H1 (cell line): ENCODE data around the gene ARID1B. TPM values are rescaled to one million over a fixed set of nuclear protein-coding genes. Genes with fewer than 3 reads are reported as not detected.

ENCODE experiments used
- CTCF ChIA-PET: fragments of 300-600 bp; sonication (Branson Sonifier 250); formaldehyde crosslinking; loops from one replicate; lab custom pipeline; 2021; ENCODE audit not compliant: partially characterized antibody; lab: Charles Lee
- POLR2A ChIA-PET: fragments of 300-600 bp; sonication (Branson Sonifier 250); formaldehyde crosslinking; loops from one replicate; lab custom pipeline; 2021; ENCODE audit warnings: inconsistent platforms; ENCODE audit not compliant: partially characterized antibody; lab: Charles Lee
- DNase-seq, 2 experiments: peaks; one replicate each; pipeline versions ENCODE4 v3.0.0 to v3.0.0-alpha.2; 2010 to 2022; ENCODE audit warnings: low spot score in 2 of 2, low read depth in 1 of 2, mixed read lengths in 1 of 2
- FAIRE-seq: peaks from 2 replicates; lab custom pipeline; 2011; peaks lifted over from hg19 to GRCh38; lab: Jason Lieb, UNC
- H2AFZ ChIP-seq: 2 replicates; pipeline ENCODE4 v1.8.1; 2012; ENCODE audit warnings: low read length, inconsistent platforms
- H2AK5ac ChIP-seq: 2 replicates; pipeline ENCODE4 v1.6.1; 2013; ENCODE audit warnings: low read depth, low read length
- H2BK120ac ChIP-seq: replicated peaks from 2 replicates; pipeline ENCODE3; 2013; ENCODE audit warnings: low read depth, low read length, inconsistent platforms
- H2BK12ac ChIP-seq: 2 replicates; pipeline ENCODE4 v1.6.1; 2013; ENCODE audit warnings: low read depth, low read length
- H2BK15ac ChIP-seq: 2 replicates; pipeline ENCODE4 v1.6.1; 2013; ENCODE audit warnings: low read length
- H2BK20ac ChIP-seq: 2 replicates; pipeline ENCODE4 v1.6.1; 2013; ENCODE audit warnings: low read length
- H2BK5ac ChIP-seq: 2 replicates; pipeline ENCODE4 v1.6.1; 2013; ENCODE audit warnings: low read depth, low read length
- H3K14ac ChIP-seq: 2 replicates; pipeline ENCODE4 v1.6.1; 2013; ENCODE audit warnings: inconsistent platforms; ENCODE audit not compliant: insufficient read length
- H3K18ac ChIP-seq: 2 replicates; pipeline ENCODE4 v1.6.1; 2013; ENCODE audit warnings: low read length; ENCODE audit errors: extremely low read depth
- H3K23ac ChIP-seq: 2 replicates; pipeline ENCODE4 v1.6.1; 2013; ENCODE audit warnings: inconsistent platforms; ENCODE audit not compliant: insufficient read length
- H3K23me2 ChIP-seq: 2 replicates; pipeline ENCODE4 v1.6.1; 2013; ENCODE audit warnings: low read depth, low read length
- H3K27ac ChIP-seq: 2 replicates; pipeline ENCODE4 v1.6.1; 2011; ENCODE audit warnings: low read depth, low read length, inconsistent platforms
- H3K27me3 ChIP-seq, 4 experiments: replicated peaks in 1 of 4; 1 replicate in 1 of 4; 2 replicates in 3 of 4; pipeline versions ENCODE4 v1.6.1 to v1.8.1; 2011 to 2013; ENCODE audit warnings: low read length in 3 of 4, mild to moderate bottlenecking in 3 of 4, inconsistent platforms in 2 of 4, mixed read lengths in 2 of 4, moderate library complexity in 1 of 4; ENCODE audit not compliant: control insufficient read depth in 3 of 4, insufficient read depth in 3 of 4; ENCODE audit errors: extremely low read depth in 1 of 4
- H3K36me3 ChIP-seq, 4 experiments: 2 replicates each; pipeline versions ENCODE4 v1.6.1 to v1.8.1; 2011 to 2013; ENCODE audit warnings: mild to moderate bottlenecking in 4 of 4, low read length in 3 of 4, moderate library complexity in 2 of 4, control low read depth in 1 of 4, inconsistent platforms in 1 of 4; ENCODE audit not compliant: insufficient read depth in 4 of 4, control insufficient read depth in 2 of 4
- H3K4ac ChIP-seq: replicated peaks from 2 replicates; pipeline ENCODE3; 2013; ENCODE audit warnings: low read length, low read depth, mixed read lengths, inconsistent platforms; ENCODE audit not compliant: insufficient read length
- H3K4me1 ChIP-seq, 4 experiments: replicated peaks in 1 of 4; 1 replicate in 1 of 4; 2 replicates in 3 of 4; pipeline versions ENCODE4 v1.6.1 to v1.8.1; 2011 to 2013; ENCODE audit warnings: low read length in 3 of 4, inconsistent platforms in 2 of 4, mixed read lengths in 1 of 4; ENCODE audit not compliant: insufficient read depth in 4 of 4, control insufficient read depth in 3 of 4
- H3K4me2 ChIP-seq, 2 experiments: 2 replicates each; pipeline versions ENCODE4 v1.6.1 to v1.8.1; 2011 to 2013; ENCODE audit warnings: low read depth in 2 of 2, low read length in 2 of 2, control low read depth in 1 of 2, inconsistent platforms in 1 of 2, mild to moderate bottlenecking in 1 of 2; ENCODE audit not compliant: insufficient read depth in 1 of 2
- H3K4me3 ChIP-seq, 4 experiments: fragments of 200-600, 300-600 bp in 1 of 4; sonication (generic), shearing (Covaris generic), sonication (Bioruptor Twin) in 1 of 4; 2 replicates each; pipeline versions ENCODE4 v1.5.1 to v1.8.1; 2011 to 2016; ENCODE audit warnings: low read length in 4 of 4, low read depth in 3 of 4, control low read depth in 2 of 4, inconsistent platforms in 2 of 4, mild to moderate bottlenecking in 2 of 4, mixed read lengths in 1 of 4, moderate library complexity in 1 of 4; ENCODE audit not compliant: insufficient read depth in 2 of 4; ENCODE audit errors: extremely low read depth in 1 of 4
- H3K56ac ChIP-seq: replicated peaks from 2 replicates; pipeline ENCODE3; 2013; ENCODE audit warnings: low read depth, mild to moderate bottlenecking, mixed read lengths, low read length, inconsistent platforms; ENCODE audit not compliant: insufficient read length
- H3K79me1 ChIP-seq: 2 replicates; pipeline ENCODE4 v1.6.1; 2013; ENCODE audit warnings: low read depth, low read length, control low read depth
- H3K79me2 ChIP-seq, 2 experiments: 2 replicates each; pipeline versions ENCODE4 v1.6.1 to v1.8.1; 2012 to 2013; ENCODE audit warnings: low read length in 2 of 2, mild to moderate bottlenecking in 2 of 2, inconsistent platforms in 1 of 2; ENCODE audit not compliant: insufficient read depth in 2 of 2, control insufficient read depth in 1 of 2
- H3K9ac ChIP-seq, 4 experiments: replicated peaks in 1 of 4; 1 replicate in 1 of 4; 2 replicates in 3 of 4; pipeline versions ENCODE4 v1.6.1 to v1.8.1; 2011 to 2013; ENCODE audit warnings: low read depth in 3 of 4, low read length in 3 of 4, control low read depth in 2 of 4, mild to moderate bottlenecking in 2 of 4, moderate library complexity in 2 of 4, inconsistent platforms in 1 of 4; ENCODE audit errors: extremely low read depth in 1 of 4
- H3K9me3 ChIP-seq, 2 experiments: 2 replicates each; pipeline versions ENCODE4 v1.6.1 to v1.8.1; 2012 to 2013; ENCODE audit warnings: mild to moderate bottlenecking in 2 of 2, moderate library complexity in 2 of 2, control low read depth in 1 of 2, inconsistent platforms in 1 of 2, low read depth in 1 of 2, low read length in 1 of 2, mixed read lengths in 1 of 2; ENCODE audit not compliant: insufficient read depth in 2 of 2
- H4K20me1 ChIP-seq, 2 experiments: replicated peaks in 1 of 2; 2 replicates each; pipeline versions ENCODE3 to v1.8.1; 2011 to 2013; ENCODE audit warnings: inconsistent platforms in 2 of 2, low read length in 2 of 2, mild to moderate bottlenecking in 1 of 2; ENCODE audit not compliant: insufficient read depth in 2 of 2, control insufficient read depth in 1 of 2
- H4K5ac ChIP-seq: 2 replicates; pipeline ENCODE4 v1.6.1; 2013; ENCODE audit warnings: low read length, low read depth, mixed read lengths, inconsistent platforms; ENCODE audit not compliant: insufficient read length
- H4K8ac ChIP-seq: 2 replicates; pipeline ENCODE4 v1.8.0; 2013; ENCODE audit warnings: mild to moderate bottlenecking, moderate library complexity, low read length, inconsistent platforms; ENCODE audit not compliant: insufficient read depth; ENCODE audit errors: extremely low read depth
- H4K91ac ChIP-seq: replicated peaks from 2 replicates; pipeline ENCODE3; 2013; ENCODE audit warnings: low read length, mixed read lengths, inconsistent platforms; ENCODE audit not compliant: insufficient read length
- WGBS, 2 experiments: shearing (Covaris generic) in 1 of 2; methylation state at CpG; one replicate each; pipeline versions ENCODE4 v1.1.6 to v1.1.7; 2013 to 2015; ENCODE audit warnings: low lambda C conversion rate in 2 of 2, mixed read lengths in 2 of 2, inconsistent platforms in 1 of 2, low coverage in 1 of 2, missing lambda C conversion rate in 1 of 2; ENCODE audit not compliant: insufficient replicate concordance in 2 of 2, insufficient coverage in 1 of 2, insufficient read length in 1 of 2; ENCODE audit errors: extremely low coverage in 1 of 2, missing lambda C conversion rate in 1 of 2; 5-methylcytosine and 5-hydroxymethylcytosine counted together
- polyA plus RNA-seq, 7 experiments: library from polyadenylated mRNA; depleted of rRNA in 3 of 7; stranded (reverse) in 5 of 7; unstranded in 2 of 7; fragments of >200 nt in 5 of 7; fragments of 200-250 nt in 2 of 7; gene quantifications; 1 replicate in 5 of 7; 2 replicates in 1 of 7; 4 replicates in 1 of 7; pipeline versions ENCODE4 v1.2.1 to v1.2.3, GENCODE V29; 2011 to 2013; ENCODE audit warnings: missing spikeins in 2 of 7, mixed read lengths in 2 of 7
- total RNA-seq: library from RNA; stranded (reverse); fragmentation: NEBNext Ultra II Directional; extraction: Animal tissue kit (Norgen Biotek cat#: 25700); gene quantifications from 2 replicates; pipeline ENCODE4 v1.2.1, GENCODE V29; 2021

The ARID1B gene
- total and polyA plus RNA-seq, 2 of the 8 experiments (the other 6 are each of a cell fraction or from before 2014, with no cell fraction given), result 24.3 to 70.3 TPM

- H3K4me3 ChIP-seq, result no peak overlapping the region
- H3K4ac ChIP-seq, result no peak overlapping the region
- DNase-seq (no peak), FAIRE-seq (peak; percentile 69)
- ChIA-PET CTCF (interaction anchor here (0.5 to 2.4 kb wide), 6 partner anchors 8 to 123 kb away, joined by 3 to 12 read pairs (median 4); no protein-coding TSS in a partner anchor), POLR2A (interaction anchor here (1.2 kb wide), 1 partner anchor 9 kb away, joined by 3 read pairs; no protein-coding TSS in a partner anchor)
- H4K20me1 ChIP-seq, result peaks cover 32 to 43% of the 10 kb centered on the region in 2 experiments
- no peaks in the 10 kb centered on the region for H3K23me2 ChIP-seq
- no peak overlapping the region for H2AFZ ChIP-seq
- H3K56ac ChIP-seq, result no peak overlapping the region
- no peak overlapping the region for H3K18ac ChIP-seq
- no peak overlapping the region for H4K5ac ChIP-seq
- H3K27ac ChIP-seq, result no peak overlapping the region
- no peak overlapping the region for H3K9ac ChIP-seq
- no peak overlapping the region for H4K91ac ChIP-seq
- H3K27me3 ChIP-seq, result no peaks in the 10 kb centered on the region; a peak in 1 of 7 replicates
- peak overlapping the region; percentile 15 to 30; a peak in 1 of 4 replicates for H3K4me2 ChIP-seq
- no peak overlapping the region for H2BK12ac ChIP-seq
- no peak overlapping the region for H2BK20ac ChIP-seq
- no peaks in the 10 kb centered on the region for H3K36me3 ChIP-seq
- 83% methylated on average over 3 of the region's 3 CpGs; no CpG with 5 or more reads in 1 of the 2 experiments for WGBS, 2 experiments
- no peak overlapping the region for H2AK5ac ChIP-seq
- H3K79me2 ChIP-seq, result peaks cover 16 to 99% of the 10 kb centered on the region in 2 experiments
- H2BK15ac ChIP-seq, result no peak overlapping the region
- H3K23ac ChIP-seq, result no peak overlapping the region
- no peak overlapping the region for H4K8ac ChIP-seq
- peaks cover 4 to 8% (median 6%) of the 10 kb centered on the region in 4 experiments; a peak in 6 of 7 replicates for H3K4me1 ChIP-seq
- H3K14ac ChIP-seq, result no peak overlapping the region
- H3K79me1 ChIP-seq, result peaks cover 12% of the 10 kb centered on the region
- no peaks in the 10 kb centered on the region for H3K9me3 ChIP-seq
- H2BK5ac ChIP-seq, result no peak overlapping the region
- H2BK120ac ChIP-seq, result no peak overlapping the region
These were observed 43.1 kb downstream of the ARID1B start for GRCh38 chr6:156820089-156820798.
